ENCODE measurements around the gene EFCAB7.

GRCh38 chr1:63593886-63594605, 70.7 kb downstream of the EFCAB7 start:
- TF ChIP-seq CTCF (IDR thresholded peaks at IDR 0.05; ENCODE audit: low read depth, low read length) (no peak), EZH2phosphoT487 (IDR thresholded peaks at IDR 0.05; ENCODE audit: low read depth) (no peak)

Data from OCI-LY3 (cell line).